K562 (cell line): ENCODE measurements around the gene SCAMP3. TPM values are rescaled to one million over a fixed set of nuclear protein-coding genes. Genes with fewer than 3 reads are reported as not detected.

Source experiments
- BDP1 ChIP-seq: IDR thresholded peaks from 3 replicates; pipeline ENCODE4 v1.6.1; 2011; ENCODE audit not compliant: insufficient read length, insufficient read depth
- EGR1 ChIP-seq: fragments of 450-650 bp; conservative IDR thresholded peaks from 2 replicates; pipeline ENCODE4 v1.6.1; 2017; ENCODE audit warnings: mild to moderate bottlenecking
- EHMT2 ChIP-seq: fragments of 450-650 bp; IDR thresholded peaks from 2 replicates; pipeline ENCODE4 v1.6.1; 2018; ENCODE audit warnings: antibody characterized with exemption
- ETV1 ChIP-seq: fragments of 450-650 bp; conservative IDR thresholded peaks from 2 replicates; pipeline ENCODE4 v1.6.1; 2016; ENCODE audit warnings: missing genetic modification characterization, control low read depth, low read depth, missing compliant biosample characterization
- FOXA3 ChIP-seq, 2 experiments: fragments of 450-650 bp in 1 of 2; sonication (generic) in 1 of 2; formaldehyde crosslinking; IDR thresholded peaks in 1 of 2; conservative IDR thresholded peaks in 1 of 2; 2 replicates each; pipeline versions ENCODE4 v1.4.0 to v1.8.0; 2020 to 2022; ENCODE audit warnings: mild to moderate bottlenecking in 2 of 2, missing genetic modification reagents in 1 of 2
- GTF2E2 ChIP-seq: fragments of 200-800 bp; sonication (Bioruptor generic); IDR thresholded peaks from 2 replicates; pipeline ENCODE4 v1.6.1; 2016; ENCODE audit warnings: missing genetic modification characterization, missing compliant biosample characterization
- IRF1 ChIP-seq: sonication (generic); formaldehyde crosslinking; IDR thresholded peaks from 2 replicates; pipeline ENCODE4 v1.8.0; 2022; ENCODE audit warnings: missing genetic modification reagents, mild to moderate bottlenecking, borderline replicate concordance
- IRF2 ChIP-seq: sonication (generic); formaldehyde crosslinking; IDR thresholded peaks from 2 replicates; pipeline ENCODE4 v1.8.1; 2022; ENCODE audit warnings: mild to moderate bottlenecking, missing genetic modification reagents
- MTA1 ChIP-seq: fragments of 450-650 bp; IDR thresholded peaks from 2 replicates; pipeline ENCODE4 v1.6.1; 2017; ENCODE audit warnings: borderline replicate concordance
- TEAD4 ChIP-seq, 2 experiments: sonication (generic) in 1 of 2; formaldehyde crosslinking in 1 of 2; IDR thresholded peaks; 2 replicates each; pipeline versions ENCODE4 v1.6.1 to v1.8.0; 2012 to 2022; ENCODE audit warnings: borderline replicate concordance in 1 of 2, inconsistent platforms in 1 of 2, low read length in 1 of 2, mild to moderate bottlenecking in 1 of 2, missing genetic modification reagents in 1 of 2
- WHSC1 ChIP-seq: IDR thresholded peaks from one replicate; pipeline ENCODE4 v1.6.1; 2012; ENCODE audit warnings: low read length, control low read depth, inconsistent platforms
- YBX1 ChIP-seq: fragments of 450-650 bp; IDR thresholded peaks from 2 replicates; pipeline ENCODE4 v1.7.1; 2016; ENCODE audit warnings: mild to moderate bottlenecking
- ZNF12 ChIP-seq: sonication (generic); formaldehyde crosslinking; IDR thresholded peaks from 2 replicates; pipeline ENCODE4 v1.4.0; 2020; ENCODE audit warnings: mild to moderate bottlenecking, missing genetic modification reagents
- ZNF133 ChIP-seq: fragments of 250-450 bp; sonication (Bioruptor Pico); IDR thresholded peaks from 2 replicates; pipeline ENCODE4 v1.4.0; 2020; ENCODE audit warnings: mild to moderate bottlenecking
- ZNF436 ChIP-seq: fragments of 250-450, 450-650 bp; sonication (Bioruptor Pico); formaldehyde crosslinking; IDR thresholded peaks from 2 replicates; pipeline ENCODE4 v1.7.0; 2020; ENCODE audit warnings: mild to moderate bottlenecking
- polyA plus RNA-seq, 8 experiments: library from polyadenylated mRNA; depleted of rRNA in 4 of 8; stranded (reverse) in 5 of 8; unstranded in 3 of 8; fragments of >200 nt; fragmentation: Nextera tagmentation in 2 of 8; fragmentation: Illumina TruSeq in 1 of 8; extraction: Ambion mirVana in 2 of 8; extraction: Trizol in 1 of 8; gene quantifications; 2 replicates each; pipeline versions ENCODE4 v1.2.1 to v1.2.3, GENCODE V29; 2011 to 2014; ENCODE audit warnings: inconsistent platforms in 1 of 8, missing spikeins in 1 of 8
- total RNA-seq, 7 experiments: library from RNA; depleted of rRNA in 6 of 7; stranded (reverse); fragments of >200 nt in 6 of 7; fragmentation: Illumina TruSeq in 2 of 7; extraction: Trizol in 2 of 7; gene quantifications; 2 replicates each; pipeline versions ENCODE4 v1.2.1 to v1.2.3, GENCODE V29; 2011 to 2021; ENCODE audit warnings: low replicate concordance in 1 of 7
- TF ChIP-seq, protein P1 (sequence below), 2 experiments: fragments of 450-650 bp in 1 of 2; sonication (generic) in 1 of 2; formaldehyde crosslinking in 1 of 2; IDR thresholded peaks; 2 replicates each; pipeline versions ENCODE4 v1.7.1 to v1.9.0; 2016 to 2022; ENCODE audit warnings: inconsistent platforms in 1 of 2, mild to moderate bottlenecking in 1 of 2, missing genetic modification reagents in 1 of 2
- TF ChIP-seq, protein P2 (sequence below): fragments of 250-450 bp; sonication (Bioruptor Pico); IDR thresholded peaks from 2 replicates; pipeline ENCODE4 v1.8.0; 2022; ENCODE audit warnings: inconsistent platforms, mild to moderate bottlenecking, moderate library complexity, borderline replicate concordance

Gene SCAMP3
- total and polyA plus RNA-seq, 9 of the 15 experiments (the other 6 are each of a cell fraction or from before 2014, with no cell fraction given): 14.2 to 131 (median 86.1) TPM

GRCh38 chr1:155226188-155226909 lies 35.8 kb downstream of the SCAMP3 start (continued):
- TF ChIP-seq, protein P1, sequence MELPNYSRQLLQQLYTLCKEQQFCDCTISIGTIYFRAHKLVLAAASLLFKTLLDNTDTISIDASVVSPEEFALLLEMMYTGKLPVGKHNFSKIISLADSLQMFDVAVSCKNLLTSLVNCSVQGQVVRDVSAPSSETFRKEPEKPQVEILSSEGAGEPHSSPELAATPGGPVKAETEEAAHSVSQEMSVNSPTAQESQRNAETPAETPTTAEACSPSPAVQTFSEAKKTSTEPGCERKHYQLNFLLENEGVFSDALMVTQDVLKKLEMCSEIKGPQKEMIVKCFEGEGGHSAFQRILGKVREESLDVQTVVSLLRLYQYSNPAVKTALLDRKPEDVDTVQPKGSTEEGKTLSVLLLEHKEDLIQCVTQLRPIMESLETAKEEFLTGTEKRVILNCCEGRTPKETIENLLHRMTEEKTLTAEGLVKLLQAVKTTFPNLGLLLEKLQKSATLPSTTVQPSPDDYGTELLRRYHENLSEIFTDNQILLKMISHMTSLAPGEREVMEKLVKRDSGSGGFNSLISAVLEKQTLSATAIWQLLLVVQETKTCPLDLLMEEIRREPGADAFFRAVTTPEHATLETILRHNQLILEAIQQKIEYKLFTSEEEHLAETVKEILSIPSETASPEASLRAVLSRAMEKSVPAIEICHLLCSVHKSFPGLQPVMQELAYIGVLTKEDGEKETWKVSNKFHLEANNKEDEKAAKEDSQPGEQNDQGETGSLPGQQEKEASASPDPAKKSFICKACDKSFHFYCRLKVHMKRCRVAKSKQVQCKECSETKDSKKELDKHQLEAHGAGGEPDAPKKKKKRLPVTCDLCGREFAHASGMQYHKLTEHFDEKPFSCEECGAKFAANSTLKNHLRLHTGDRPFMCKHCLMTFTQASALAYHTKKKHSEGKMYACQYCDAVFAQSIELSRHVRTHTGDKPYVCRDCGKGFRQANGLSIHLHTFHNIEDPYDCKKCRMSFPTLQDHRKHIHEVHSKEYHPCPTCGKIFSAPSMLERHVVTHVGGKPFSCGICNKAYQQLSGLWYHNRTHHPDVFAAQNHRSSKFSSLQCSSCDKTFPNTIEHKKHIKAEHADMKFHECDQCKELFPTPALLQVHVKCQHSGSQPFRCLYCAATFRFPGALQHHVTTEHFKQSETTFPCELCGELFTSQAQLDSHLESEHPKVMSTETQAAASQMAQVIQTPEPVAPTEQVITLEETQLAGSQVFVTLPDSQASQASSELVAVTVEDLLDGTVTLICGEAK (IDR thresholded peaks at IDR 0.05): no peak
- TF ChIP-seq, protein P1 (CRISPR knock-in tag; IDR thresholded peaks at IDR 0.05): no peak
- TF ChIP-seq WHSC1 (no peak), YBX1 (no peak), ZNF436 (CRISPR knock-in tag) (no peak), GTF2E2 (tag) (no peak), FOXA3 (CRISPR knock-in tag; conservative IDR thresholded peaks at IDR 0.05 in 1 of 2, IDR thresholded peaks at IDR 0.05 in 1 of 2) (no peak), ETV1 (peak; percentile 74), ZNF12 (CRISPR knock-in tag) (no peak), MTA1 (no peak; the same call in 1 of the 2 replicates), ZNF133 (no peak), TEAD4 (IDR thresholded peaks at IDR 0.05; ENCODE audit: low read length) (no peak), TEAD4 (CRISPR knock-in tag; IDR thresholded peaks at IDR 0.05; ENCODE audit: borderline replicate concordance) (no peak), IRF2 (CRISPR knock-in tag) (no peak), IRF1 (CRISPR knock-in tag) (no peak), EHMT2 (no peak), BDP1 (no peak), EGR1 (no peak)
- TF ChIP-seq, protein P2, sequence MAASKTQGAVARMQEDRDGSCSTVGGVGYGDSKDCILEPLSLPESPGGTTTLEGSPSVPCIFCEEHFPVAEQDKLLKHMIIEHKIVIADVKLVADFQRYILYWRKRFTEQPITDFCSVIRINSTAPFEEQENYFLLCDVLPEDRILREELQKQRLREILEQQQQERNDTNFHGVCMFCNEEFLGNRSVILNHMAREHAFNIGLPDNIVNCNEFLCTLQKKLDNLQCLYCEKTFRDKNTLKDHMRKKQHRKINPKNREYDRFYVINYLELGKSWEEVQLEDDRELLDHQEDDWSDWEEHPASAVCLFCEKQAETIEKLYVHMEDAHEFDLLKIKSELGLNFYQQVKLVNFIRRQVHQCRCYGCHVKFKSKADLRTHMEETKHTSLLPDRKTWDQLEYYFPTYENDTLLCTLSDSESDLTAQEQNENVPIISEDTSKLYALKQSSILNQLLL (CRISPR knock-in tag): no peak
